Esophagus squamous epithelium (tissue), 5 donors: ENCODE results near the gene PBRM1. TPM values are rescaled to one million over a fixed set of nuclear protein-coding genes. Genes with fewer than 3 reads are reported as not detected.

Source experiments
- DNase-seq: peaks from one replicate; lab custom pipeline; 2025; lab: John Stamatoyannopoulos, UW
- H3K27ac ChIP-seq, 4 donors: fragments of 200-600 bp; sonication (generic); one replicate each; pipeline ENCODE4 v1.5.1; 2016 to 2019; ENCODE audit warnings: mild to moderate bottlenecking in 1 of 4
- H3K27me3 ChIP-seq, 4 donors: fragments of 200-600 bp; sonication (generic); 1 replicate in 3 of 4; 2 replicates in 1 of 4; pipeline versions ENCODE4 v1.5.1 to v1.6.0; 2017 to 2021; ENCODE audit warnings: antibody characterized with exemption in 1 of 4
- H3K36me3 ChIP-seq, 3 donors: fragments of 200-600 bp; sonication (generic); one replicate each; pipeline ENCODE4 v1.5.1; 2016 to 2019
- H3K4me1 ChIP-seq, 3 donors: fragments of 200-600 bp; sonication (generic); one replicate each; pipeline ENCODE4 v1.5.1; 2017 to 2019
- H3K4me3 ChIP-seq, 4 donors: fragments of 200-600 bp; sonication (generic); 1 replicate in 3 of 4; 2 replicates in 1 of 4; pipeline ENCODE4 v1.5.1; 2016 to 2019; ENCODE audit warnings: mild to moderate bottlenecking in 2 of 4, moderate library complexity in 1 of 4
- H3K9me3 ChIP-seq, 3 donors: fragments of 200-600 bp; sonication (generic); one replicate each; pipeline ENCODE4 v1.5.1; 2016 to 2019
- POLR2A ChIP-seq, 4 donors: fragments of 450-650 bp; IDR thresholded peaks; one replicate each; pipeline ENCODE4 v1.6.1; 2017; ENCODE audit warnings: antibody characterized with exemption in 4 of 4, mild to moderate bottlenecking in 4 of 4, moderate library complexity in 3 of 4
- WGBS, 2 donors: methylation state at CpG; one replicate each; pipeline ENCODE4 v1.1.5; 2018; 5-methylcytosine and 5-hydroxymethylcytosine counted together
- intact Hi-C: fragments of 100-400 bp; cut with DNase I; formaldehyde crosslinking; loops from one replicate; pipeline ENCODE4 v1.15.0; 2022
- total RNA-seq, 4 donors: library from RNA; depleted of rRNA; stranded (reverse); fragments of >200 nt; gene quantifications; one replicate each; pipeline ENCODE4 v1.1.0, GENCODE V29; 2016
- TF ChIP-seq, protein P1 (sequence below), 6 experiments: fragments of 450-650 bp in 4 of 6; fragments of 200-600 bp in 2 of 6; sonication (generic) in 2 of 6; IDR thresholded peaks; one replicate each; pipeline ENCODE4 v1.5.1; 2016 to 2019; ENCODE audit warnings: antibody characterized with exemption in 6 of 6, mild to moderate bottlenecking in 4 of 6, moderate library complexity in 4 of 6
- donor health status: DM: yes; HTN: yes; CAD: no.

The PBRM1 gene
- total RNA-seq, 4 donors from 2014 or later, result 34.0 to 76.4 (median 63.7) TPM

DNA sequence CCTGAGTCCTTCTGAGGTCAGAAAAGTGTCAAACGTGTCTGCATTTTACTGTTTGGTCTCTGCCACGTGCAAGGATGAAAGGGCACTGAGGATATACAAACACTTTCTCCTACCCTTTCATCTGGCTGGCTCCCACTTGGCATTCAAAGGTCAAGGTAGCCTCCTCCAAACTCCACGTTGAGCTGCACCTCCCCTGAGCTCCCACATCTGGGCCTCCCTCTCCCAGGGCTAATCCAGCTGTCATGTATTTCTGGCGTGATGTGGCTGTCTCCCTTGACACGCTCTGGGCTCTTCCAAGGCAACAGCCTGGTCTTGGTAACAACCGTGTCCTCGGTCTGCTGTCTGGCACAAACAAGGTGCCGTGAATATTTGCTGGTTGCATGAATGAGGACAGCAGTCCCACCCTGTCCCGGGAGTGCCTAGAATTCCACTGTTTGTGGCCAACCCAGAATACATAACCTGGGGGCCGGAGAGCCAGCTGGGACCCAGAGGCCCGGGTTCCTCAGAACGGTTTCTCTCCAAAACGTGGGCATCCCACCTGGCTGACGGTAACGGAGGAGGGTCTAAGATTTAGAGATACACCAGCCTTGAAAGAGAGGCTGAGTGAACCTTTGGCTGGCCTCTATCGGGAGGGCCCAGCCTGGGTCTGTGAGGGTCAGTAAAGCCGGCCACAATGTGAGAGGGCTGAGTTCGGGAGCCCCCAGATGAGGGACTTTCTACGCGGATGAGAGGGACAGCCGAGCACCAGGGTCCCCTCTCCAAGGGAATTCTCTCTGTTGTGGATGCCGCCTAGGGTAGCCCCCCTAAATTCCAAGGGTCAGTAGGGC lies 19.1 kb upstream of the PBRM1 start:
- Histone ChIP-seq H3K36me3 (peaks cover 0 to 30% (median 0%) of the 10 kb centered on the region in 3 donors), H3K9me3 (no peaks in the 10 kb centered on the region), H3K4me1 (peaks cover 19 to 48% (median 24%) of the 10 kb centered on the region in 3 donors), H3K27ac (peak overlapping the region; percentile 84 to 96 (median 89)), H3K4me3 (peak overlapping the region; percentile 75 to 91 (median 80)), H3K27me3 (no peaks in the 10 kb centered on the region)
- DNase-seq, result no peak
- intact Hi-C loops, result no loop called here
- WGBS, 2 donors, result 1 to 7% methylated on average over 4 to 14 of the region's 22 CpGs
- TF ChIP-seq, protein P1, sequence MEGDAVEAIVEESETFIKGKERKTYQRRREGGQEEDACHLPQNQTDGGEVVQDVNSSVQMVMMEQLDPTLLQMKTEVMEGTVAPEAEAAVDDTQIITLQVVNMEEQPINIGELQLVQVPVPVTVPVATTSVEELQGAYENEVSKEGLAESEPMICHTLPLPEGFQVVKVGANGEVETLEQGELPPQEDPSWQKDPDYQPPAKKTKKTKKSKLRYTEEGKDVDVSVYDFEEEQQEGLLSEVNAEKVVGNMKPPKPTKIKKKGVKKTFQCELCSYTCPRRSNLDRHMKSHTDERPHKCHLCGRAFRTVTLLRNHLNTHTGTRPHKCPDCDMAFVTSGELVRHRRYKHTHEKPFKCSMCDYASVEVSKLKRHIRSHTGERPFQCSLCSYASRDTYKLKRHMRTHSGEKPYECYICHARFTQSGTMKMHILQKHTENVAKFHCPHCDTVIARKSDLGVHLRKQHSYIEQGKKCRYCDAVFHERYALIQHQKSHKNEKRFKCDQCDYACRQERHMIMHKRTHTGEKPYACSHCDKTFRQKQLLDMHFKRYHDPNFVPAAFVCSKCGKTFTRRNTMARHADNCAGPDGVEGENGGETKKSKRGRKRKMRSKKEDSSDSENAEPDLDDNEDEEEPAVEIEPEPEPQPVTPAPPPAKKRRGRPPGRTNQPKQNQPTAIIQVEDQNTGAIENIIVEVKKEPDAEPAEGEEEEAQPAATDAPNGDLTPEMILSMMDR (IDR thresholded peaks at IDR 0.05), result no peak
- no peak for TF ChIP-seq POLR2A (IDR thresholded peaks at IDR 0.05)

DNA sequence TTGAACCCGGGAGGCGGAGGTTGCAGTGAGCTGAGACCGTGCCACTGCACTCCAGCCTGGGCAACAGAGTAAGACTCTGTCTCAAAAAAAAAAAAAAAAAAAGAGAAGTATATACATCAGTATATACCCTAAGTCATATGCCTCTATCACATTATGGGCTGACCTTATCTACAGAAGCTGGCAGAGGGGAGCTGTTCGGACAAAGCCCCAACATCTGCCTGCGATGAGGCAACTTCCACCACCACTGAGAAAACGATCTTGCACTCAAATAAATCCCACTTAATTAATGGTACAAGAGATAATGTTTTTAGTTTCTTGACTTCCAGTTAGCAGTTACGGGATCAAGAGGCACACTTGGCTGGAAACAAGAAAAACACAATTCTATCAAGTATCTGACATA lies 17.6 kb upstream of the PBRM1 start:
- H3K27me3 ChIP-seq, result no peaks in the 10 kb centered on the region
- no peak overlapping the region for H3K27ac ChIP-seq
- no peak overlapping the region for H3K4me3 ChIP-seq
- 74 to 84% methylated on average over 4 to 7 of the region's 7 CpGs for WGBS, 2 donors
- no peaks in the 10 kb centered on the region for H3K9me3 ChIP-seq
- intact Hi-C loops, result no loop called here
- TF ChIP-seq POLR2A (IDR thresholded peaks at IDR 0.05), result no peak
- TF ChIP-seq, protein P1 (IDR thresholded peaks at IDR 0.05), result no peak
- peaks cover 0 to 27% (median 0%) of the 10 kb centered on the region in 3 donors for H3K36me3 ChIP-seq
- peaks cover 19 to 48% (median 24%) of the 10 kb centered on the region in 3 donors for H3K4me1 ChIP-seq
- no peak for DNase-seq

DNA sequence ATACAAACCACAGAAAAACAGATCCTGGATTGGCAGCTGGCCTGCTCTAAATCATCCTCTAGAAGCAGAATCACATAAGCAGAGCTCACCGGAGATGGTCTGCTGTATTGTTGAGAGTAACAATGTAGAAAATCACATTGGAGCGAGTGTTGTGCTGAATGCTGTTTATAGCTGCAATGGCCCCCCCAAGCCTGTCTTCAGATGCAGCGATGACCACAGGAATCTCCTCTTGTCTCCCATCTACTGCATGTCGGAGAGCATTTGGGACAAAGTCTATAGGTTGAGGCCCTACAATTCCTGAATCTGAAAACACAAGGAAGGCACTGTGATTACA lies 11.9 kb upstream of the PBRM1 start:
- Histone ChIP-seq H3K27ac (no peak overlapping the region), H3K9me3 (no peaks in the 10 kb centered on the region), H3K27me3 (no peaks in the 10 kb centered on the region), H3K4me3 (no peak overlapping the region), H3K36me3 (peaks cover 15 to 74% (median 29%) of the 10 kb centered on the region in 3 donors), H3K4me1 (no peaks in the 10 kb centered on the region)
- WGBS, 2 donors, result 91 to 93% methylated on average over 3 to 4 of the region's 4 CpGs
- TF ChIP-seq, protein P1 (IDR thresholded peaks at IDR 0.05), result no peak
- no peak for TF ChIP-seq POLR2A (IDR thresholded peaks at IDR 0.05)
- DNase-seq, result no peak
- intact Hi-C loops, result no loop called here

DNA sequence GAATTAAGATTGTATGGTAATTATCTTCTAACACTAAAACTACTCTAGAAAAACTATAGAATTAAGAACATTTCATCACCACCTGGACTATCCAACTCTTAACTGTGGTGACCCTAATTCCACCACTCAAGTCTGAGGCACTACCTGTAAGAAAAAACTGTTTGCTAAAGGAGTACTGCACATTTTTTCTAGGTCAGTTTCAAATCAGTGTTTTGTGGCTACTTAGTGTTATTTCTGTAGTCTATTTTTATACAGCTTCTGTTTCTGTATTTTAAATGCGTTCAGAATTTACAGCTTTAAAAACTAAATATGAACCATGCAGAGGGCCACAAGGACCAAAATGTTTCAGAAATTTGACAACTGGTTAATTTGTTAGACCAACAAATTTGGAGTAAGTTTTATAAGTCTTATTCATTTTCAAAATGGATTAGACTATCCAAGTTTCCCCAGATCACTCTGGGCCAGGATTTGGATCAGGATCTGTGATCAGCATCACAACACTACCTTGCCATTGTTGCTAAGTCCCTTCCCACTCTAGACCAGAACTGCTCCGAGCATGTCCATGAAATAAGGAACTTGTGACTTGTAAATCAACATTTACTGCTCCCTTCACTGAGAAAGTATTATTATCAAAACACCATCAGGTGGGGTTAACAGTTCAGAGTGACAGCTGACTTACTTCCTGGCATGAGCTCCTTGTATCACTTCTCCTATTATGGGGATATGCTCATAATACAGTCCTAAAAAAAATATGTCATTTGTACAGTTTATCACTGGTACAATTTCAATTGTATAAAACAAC lies 11.3 kb upstream of the PBRM1 start:
- TF ChIP-seq, protein P1 (IDR thresholded peaks at IDR 0.05), result no peak
- TF ChIP-seq POLR2A (IDR thresholded peaks at IDR 0.05), result no peak
- WGBS, 2 donors, result 79 to 90% methylated on average over 2 of the region's 2 CpGs
- DNase-seq, result no peak
- H3K27ac ChIP-seq, result no peak overlapping the region
- peaks cover 21 to 80% (median 34%) of the 10 kb centered on the region in 3 donors for H3K36me3 ChIP-seq
- H3K27me3 ChIP-seq, result no peaks in the 10 kb centered on the region
- intact Hi-C loops, result no loop called here
- no peaks in the 10 kb centered on the region for H3K4me1 ChIP-seq
- no peak overlapping the region for H3K4me3 ChIP-seq
- H3K9me3 ChIP-seq, result no peaks in the 10 kb centered on the region
